Endothelial cell of umbilical vein (primary cell): ENCODE results near the gene IP6K1.
"Not testable (repeated sequence)": the region's sequence is repeated elsewhere in the genome, so short reads cannot be mapped to it uniquely, and the experiment has no call there.

Experiments used
- EZH2 ChIP-seq: IDR thresholded peaks from 2 replicates; pipeline ENCODE4 v1.6.1; 2012; ENCODE audit warnings: borderline replicate concordance, low read depth, mild to moderate bottlenecking, moderate library complexity, low read length, inconsistent platforms; ENCODE audit not compliant: severe bottlenecking
- FOS ChIP-seq: IDR thresholded peaks from 2 replicates; pipeline ENCODE4 v1.6.1; 2011; ENCODE audit warnings: mild to moderate bottlenecking, low read length, moderate library complexity, borderline replicate concordance; ENCODE audit not compliant: insufficient read depth
- POLR2A ChIP-seq: IDR thresholded peaks from 2 replicates; pipeline ENCODE4 v1.6.1; 2012; ENCODE audit warnings: low read depth, mild to moderate bottlenecking, control low read depth, low read length
- POLR2AphosphoS5 ChIP-seq: IDR thresholded peaks from 2 replicates; pipeline ENCODE4 v1.6.1; 2012; ENCODE audit warnings: low read depth, mild to moderate bottlenecking, control low read depth, low read length, moderate library complexity; ENCODE audit not compliant: insufficient read depth
- TF ChIP-seq, protein P1 (sequence below), 2 donors: IDR thresholded peaks; 1 replicate in 1 of 2; 2 replicates in 1 of 2; pipeline ENCODE4 v1.5.1; 2011; ENCODE audit warnings: low read length in 2 of 2, mild to moderate bottlenecking in 2 of 2, moderate library complexity in 2 of 2, control low read depth in 1 of 2, inconsistent platforms in 1 of 2, low read depth in 1 of 2; ENCODE audit not compliant: insufficient read depth in 1 of 2; ENCODE audit errors: extremely low read depth in 1 of 2
- TF ChIP-seq, protein P2 (sequence below): IDR thresholded peaks from 2 replicates; pipeline ENCODE4 v1.6.1; 2011; ENCODE audit not compliant: insufficient read depth, insufficient read length

DNA sequence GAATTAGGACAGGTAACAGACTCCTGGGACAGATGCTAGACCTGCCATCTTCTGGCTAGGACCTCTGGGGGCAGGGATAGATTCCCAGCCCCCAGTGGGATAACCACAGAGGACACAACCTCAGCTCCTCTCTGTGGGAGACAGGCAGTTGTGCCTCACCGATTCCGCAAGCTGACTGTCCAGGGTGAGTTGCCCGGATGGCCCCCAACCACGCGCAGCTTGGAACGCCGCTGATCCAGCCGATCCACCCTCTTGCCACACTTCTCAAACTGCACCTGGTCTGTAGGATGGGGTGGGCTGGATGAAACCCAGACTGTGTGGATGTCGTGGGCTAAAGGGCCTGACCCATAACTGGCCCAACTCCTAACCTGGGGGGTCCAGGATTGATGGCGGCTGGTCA, 101.2 kb downstream of the IP6K1 start:
- TF ChIP-seq, protein P1, sequence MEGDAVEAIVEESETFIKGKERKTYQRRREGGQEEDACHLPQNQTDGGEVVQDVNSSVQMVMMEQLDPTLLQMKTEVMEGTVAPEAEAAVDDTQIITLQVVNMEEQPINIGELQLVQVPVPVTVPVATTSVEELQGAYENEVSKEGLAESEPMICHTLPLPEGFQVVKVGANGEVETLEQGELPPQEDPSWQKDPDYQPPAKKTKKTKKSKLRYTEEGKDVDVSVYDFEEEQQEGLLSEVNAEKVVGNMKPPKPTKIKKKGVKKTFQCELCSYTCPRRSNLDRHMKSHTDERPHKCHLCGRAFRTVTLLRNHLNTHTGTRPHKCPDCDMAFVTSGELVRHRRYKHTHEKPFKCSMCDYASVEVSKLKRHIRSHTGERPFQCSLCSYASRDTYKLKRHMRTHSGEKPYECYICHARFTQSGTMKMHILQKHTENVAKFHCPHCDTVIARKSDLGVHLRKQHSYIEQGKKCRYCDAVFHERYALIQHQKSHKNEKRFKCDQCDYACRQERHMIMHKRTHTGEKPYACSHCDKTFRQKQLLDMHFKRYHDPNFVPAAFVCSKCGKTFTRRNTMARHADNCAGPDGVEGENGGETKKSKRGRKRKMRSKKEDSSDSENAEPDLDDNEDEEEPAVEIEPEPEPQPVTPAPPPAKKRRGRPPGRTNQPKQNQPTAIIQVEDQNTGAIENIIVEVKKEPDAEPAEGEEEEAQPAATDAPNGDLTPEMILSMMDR (IDR thresholded peaks at IDR 0.05; ENCODE audit: extremely low read depth in 1 of 2, insufficient read depth in 1 of 2, low read depth in 1 of 2, low read length in 2 of 2): not testable (repeated sequence)
- not testable (repeated sequence) for TF ChIP-seq FOS, POLR2A, EZH2, POLR2AphosphoS5
- TF ChIP-seq, protein P2, sequence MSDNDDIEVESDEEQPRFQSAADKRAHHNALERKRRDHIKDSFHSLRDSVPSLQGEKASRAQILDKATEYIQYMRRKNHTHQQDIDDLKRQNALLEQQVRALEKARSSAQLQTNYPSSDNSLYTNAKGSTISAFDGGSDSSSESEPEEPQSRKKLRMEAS: not testable (repeated sequence)
